HG03025 (cell line): ENCODE results near the gene KRT10.
"Not testable (repeated sequence)": the region's sequence is repeated elsewhere in the genome, so short reads cannot be mapped to it uniquely, and the experiment has no call there.

Experiments
- ATAC-seq: cut with Tn5 transposase; IDR thresholded peaks from one replicate; pipeline ENCODE4 v1.9.1; 2021; ENCODE audit warnings: mild to moderate bottlenecking, moderate library complexity; ENCODE audit not compliant: unreplicated experiment, low FRiP score

KRT10 gene

GRCh38 chr17:40822132-40822812 is at the start of gene KRT10:
Gene KRT10, minus strand, starts transcription at chr17:40822614. Its CDS starts 29 bp downstream, at chr17:40822585.
- ATAC-seq: no peak

GRCh38 chr17:40871316-40871715 is 48.9 kb upstream of the KRT10 start:
- no peak for ATAC-seq

- no peak for ATAC-seq
Observed at GRCh38 chr17:40870136-40870535, 47.7 kb upstream of the KRT10 start.

- ATAC-seq: no peak
Observed at GRCh38 chr17:40866838-40867237, 44.4 kb upstream of the KRT10 start, which contains the start of gene KRT12. Gene KRT12, minus strand, starts transcription at chr17:40867223. Its CDS starts 37 bp downstream, at chr17:40867186.

- ATAC-seq: no peak
Observed at GRCh38 chr17:40864661-40865390, 42.4 kb upstream of the KRT10 start.

GRCh38 chr17:40862985-40863733 is 40.7 kb upstream of the KRT10 start:
- ATAC-seq: no peak

- ATAC-seq: no peak
Observed at GRCh38 chr17:40859536-40859935, 37.1 kb upstream of the KRT10 start.

- ATAC-seq: not testable (repeated sequence)
Observed at GRCh38 chr17:40858667-40859066, 36.3 kb upstream of the KRT10 start.

- no peak for ATAC-seq
Observed at GRCh38 chr17:40857535-40857934, 35.1 kb upstream of the KRT10 start.

GRCh38 chr17:40854175-40854814 is 31.9 kb upstream of the KRT10 start:
- no peak for ATAC-seq

GRCh38 chr17:40852364-40852763 is 29.9 kb upstream of the KRT10 start:
- ATAC-seq: no peak

- no peak for ATAC-seq
Observed at GRCh38 chr17:40850293-40850972, 28.0 kb upstream of the KRT10 start.

- no peak for ATAC-seq
Observed at GRCh38 chr17:40849723-40850122, 27.3 kb upstream of the KRT10 start.

GRCh38 chr17:40848583-40849235 is 26.3 kb upstream of the KRT10 start:
- no peak for ATAC-seq

- no peak for ATAC-seq
Observed at GRCh38 chr17:40846515-40847144, 24.2 kb upstream of the KRT10 start.

- ATAC-seq: no peak
Observed at GRCh38 chr17:40844671-40845107, 22.3 kb upstream of the KRT10 start.

- no peak for ATAC-seq
Observed at GRCh38 chr17:40843242-40843641, 20.8 kb upstream of the KRT10 start.

- ATAC-seq: no peak
Observed at GRCh38 chr17:40841246-40841645, 18.8 kb upstream of the KRT10 start.

- no peak for ATAC-seq
Observed at GRCh38 chr17:40839194-40839593, 16.8 kb upstream of the KRT10 start.
